ENCODE measurements around the gene ILDR2.

Gene ILDR2

DNA sequence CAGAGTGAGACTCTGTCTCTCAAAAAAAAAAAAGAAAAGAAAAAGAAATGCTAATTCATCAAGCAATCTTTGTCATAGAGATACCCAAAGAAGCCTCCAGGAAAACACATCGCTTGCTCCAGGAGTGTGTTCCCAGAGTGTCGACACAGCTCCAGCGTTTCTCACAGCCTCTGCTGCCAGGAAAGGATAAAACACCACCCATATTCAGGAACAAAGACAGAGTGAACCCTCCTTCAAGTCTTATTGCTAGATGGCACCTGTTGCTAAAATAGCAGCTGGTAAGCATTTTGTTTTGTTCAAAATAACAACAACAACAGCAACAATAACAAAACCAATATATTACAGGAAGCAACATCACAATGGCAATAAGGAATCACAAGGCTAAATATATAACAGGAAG is 3.1 kb downstream of the ILDR2 start:
- no peak overlapping the region for H3K4me3 ChIP-seq (ENCODE audit: low read depth, low read length)
- TF ChIP-seq, protein P1, sequence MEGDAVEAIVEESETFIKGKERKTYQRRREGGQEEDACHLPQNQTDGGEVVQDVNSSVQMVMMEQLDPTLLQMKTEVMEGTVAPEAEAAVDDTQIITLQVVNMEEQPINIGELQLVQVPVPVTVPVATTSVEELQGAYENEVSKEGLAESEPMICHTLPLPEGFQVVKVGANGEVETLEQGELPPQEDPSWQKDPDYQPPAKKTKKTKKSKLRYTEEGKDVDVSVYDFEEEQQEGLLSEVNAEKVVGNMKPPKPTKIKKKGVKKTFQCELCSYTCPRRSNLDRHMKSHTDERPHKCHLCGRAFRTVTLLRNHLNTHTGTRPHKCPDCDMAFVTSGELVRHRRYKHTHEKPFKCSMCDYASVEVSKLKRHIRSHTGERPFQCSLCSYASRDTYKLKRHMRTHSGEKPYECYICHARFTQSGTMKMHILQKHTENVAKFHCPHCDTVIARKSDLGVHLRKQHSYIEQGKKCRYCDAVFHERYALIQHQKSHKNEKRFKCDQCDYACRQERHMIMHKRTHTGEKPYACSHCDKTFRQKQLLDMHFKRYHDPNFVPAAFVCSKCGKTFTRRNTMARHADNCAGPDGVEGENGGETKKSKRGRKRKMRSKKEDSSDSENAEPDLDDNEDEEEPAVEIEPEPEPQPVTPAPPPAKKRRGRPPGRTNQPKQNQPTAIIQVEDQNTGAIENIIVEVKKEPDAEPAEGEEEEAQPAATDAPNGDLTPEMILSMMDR (IDR thresholded peaks at IDR 0.05; ENCODE audit: borderline replicate concordance, insufficient read depth, low read depth, low read length): no peak

DNA sequence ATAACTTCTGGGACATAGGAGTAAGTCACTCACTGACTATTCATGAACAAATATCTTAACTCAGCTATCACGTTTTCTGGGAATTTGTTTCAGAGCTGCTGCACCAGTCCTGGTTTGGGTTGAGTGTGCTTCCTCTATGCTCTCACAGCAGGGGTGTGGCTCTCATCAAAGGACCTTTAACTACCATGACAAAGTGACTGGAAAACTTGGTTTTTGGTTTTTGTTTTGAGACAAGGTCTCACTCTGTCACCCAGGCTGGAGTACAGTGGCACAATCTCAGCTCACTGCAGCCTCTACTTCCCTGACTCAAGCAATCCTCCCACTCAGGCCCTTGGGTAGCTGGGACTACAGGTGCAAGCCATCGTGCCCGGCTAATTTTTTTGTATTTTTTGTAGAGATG is 4.1 kb downstream of the ILDR2 start:
- H3K4me3 ChIP-seq (ENCODE audit: low read depth, low read length): no peak overlapping the region
- TF ChIP-seq, protein P1 (IDR thresholded peaks at IDR 0.05; ENCODE audit: borderline replicate concordance, insufficient read depth, low read depth, low read length): no peak

DNA sequence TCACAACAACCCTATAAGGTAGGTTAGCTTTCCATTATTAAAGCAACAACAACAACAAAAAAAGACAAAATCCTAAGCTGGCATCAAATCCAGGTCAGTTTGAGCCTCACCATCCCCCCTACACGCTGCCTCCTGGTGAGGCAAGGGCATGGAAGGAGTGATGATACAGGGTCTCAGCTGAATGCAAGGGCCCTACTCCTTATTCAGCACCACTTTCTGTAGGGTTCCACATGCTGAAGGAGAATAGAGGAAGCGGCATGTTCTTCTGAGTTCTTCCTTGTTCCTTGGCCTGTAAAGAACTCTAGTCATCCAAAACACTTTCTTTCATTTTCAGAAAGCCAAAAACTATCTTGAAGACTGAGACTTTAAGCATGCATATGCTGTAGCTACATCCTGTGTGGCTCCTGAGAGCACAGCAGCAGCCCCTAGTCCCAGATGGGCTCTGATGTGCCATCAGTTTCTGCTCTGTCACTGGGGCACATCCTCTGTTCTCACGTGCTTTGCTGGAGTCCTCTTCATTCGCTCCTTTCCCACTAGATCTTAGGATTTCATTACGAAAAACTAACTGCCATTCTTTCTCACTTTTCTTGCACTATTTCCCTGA is 6.2 kb downstream of the ILDR2 start:
- TF ChIP-seq, protein P1 (IDR thresholded peaks at IDR 0.05; ENCODE audit: borderline replicate concordance, insufficient read depth, low read depth, low read length): no peak
- H3K4me3 ChIP-seq (ENCODE audit: low read depth, low read length): no peak overlapping the region

DNA sequence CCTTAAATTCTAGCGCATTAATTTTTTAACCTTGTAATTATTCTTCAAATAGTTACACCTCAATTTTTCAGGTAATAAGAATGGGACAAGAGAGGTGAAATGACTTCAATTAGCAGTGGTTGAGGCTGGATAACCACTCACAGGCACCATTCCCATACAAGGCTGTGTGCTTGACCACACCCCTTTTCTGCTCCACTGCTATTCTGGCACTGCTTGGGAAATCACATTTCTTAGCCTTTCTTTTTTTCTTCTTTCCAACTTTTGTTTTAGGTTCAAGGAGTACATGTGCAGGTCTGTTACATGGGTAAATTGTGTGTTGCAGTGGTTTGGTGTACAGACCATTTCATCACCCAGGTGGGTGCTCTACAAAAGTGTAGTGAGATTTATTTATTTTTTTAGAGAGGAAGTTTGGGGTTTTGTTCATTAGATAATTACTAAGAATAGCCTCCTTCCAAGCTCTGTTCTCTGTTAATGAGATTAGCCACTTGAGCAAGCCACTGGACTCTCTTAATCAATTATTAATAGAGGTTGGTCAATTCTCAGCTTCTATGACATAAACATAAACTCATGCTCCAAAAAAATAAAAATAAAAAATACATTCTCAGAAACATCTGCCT is 14.4 kb downstream of the ILDR2 start:
- TF ChIP-seq, protein P1 (IDR thresholded peaks at IDR 0.05; ENCODE audit: borderline replicate concordance, insufficient read depth, low read depth, low read length): no peak
- no peak overlapping the region for H3K4me3 ChIP-seq (ENCODE audit: low read depth, low read length)

DNA sequence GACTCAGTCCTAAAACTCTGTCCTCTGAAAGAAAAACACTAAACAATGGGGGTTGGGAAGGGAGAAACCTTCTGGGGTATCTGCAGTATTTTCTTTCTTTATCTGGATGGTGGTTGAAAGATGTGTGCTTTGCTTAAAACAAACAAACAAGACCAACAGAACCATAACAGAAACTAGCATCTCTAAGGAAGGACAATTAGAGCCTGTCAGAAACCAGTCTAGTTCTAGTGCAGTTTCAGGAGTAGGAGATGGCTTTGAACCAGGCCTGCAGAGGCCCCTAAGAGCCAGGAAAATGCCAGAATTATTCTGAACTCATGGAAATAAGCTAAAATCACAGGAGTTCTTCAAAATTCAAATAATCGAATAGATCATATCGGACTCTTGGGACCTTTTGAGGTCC is 18.5 kb downstream of the ILDR2 start:
- TF ChIP-seq, protein P1 (IDR thresholded peaks at IDR 0.05; ENCODE audit: borderline replicate concordance, insufficient read depth, low read depth, low read length): no peak
- no peak overlapping the region for H3K4me3 ChIP-seq (ENCODE audit: low read depth, low read length)

DNA sequence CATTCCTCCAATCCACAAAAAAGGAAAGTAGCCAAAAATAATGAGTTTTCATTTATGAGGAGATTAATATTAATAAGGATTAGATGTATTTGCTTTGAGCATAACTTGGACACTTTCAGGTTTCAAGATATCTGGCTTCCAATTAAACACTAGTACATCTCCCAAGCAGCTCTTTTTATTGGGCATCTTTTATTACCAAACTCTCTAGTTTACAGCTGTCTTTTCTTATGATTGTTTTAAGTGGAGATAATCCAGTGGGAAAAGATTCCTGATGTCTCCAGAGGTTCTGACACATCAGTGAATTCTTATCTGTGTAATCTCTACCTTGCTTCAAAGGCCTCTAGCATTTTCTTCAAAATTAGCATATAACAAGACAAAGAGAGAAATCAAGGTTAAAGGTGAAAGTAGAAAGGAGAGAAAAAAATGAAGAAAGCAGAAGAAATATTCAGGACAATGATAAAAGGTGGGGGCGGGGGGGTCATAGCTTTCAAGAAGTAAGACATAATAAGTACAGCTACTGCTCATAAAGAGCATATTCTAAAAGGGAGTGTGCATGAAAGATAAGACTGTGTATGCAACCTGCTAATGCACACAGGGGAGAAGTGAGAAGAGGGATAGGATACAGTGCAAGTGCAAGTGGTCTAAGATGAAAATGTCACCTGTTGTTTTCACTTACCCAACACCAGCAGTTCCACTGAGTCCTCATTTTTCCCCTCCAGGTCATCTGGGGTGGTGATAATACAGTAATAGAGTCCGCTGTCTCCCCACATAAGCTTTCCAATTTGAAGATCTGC is 19.1 kb downstream of the ILDR2 start:
- no peak overlapping the region for H3K4me3 ChIP-seq (ENCODE audit: low read depth, low read length)
- TF ChIP-seq, protein P1 (IDR thresholded peaks at IDR 0.05; ENCODE audit: borderline replicate concordance, insufficient read depth, low read depth, low read length): no peak
